Keratinocyte (primary cell): ENCODE results near the gene AVL9. TPM values are rescaled to one million over a fixed set of nuclear protein-coding genes. Genes with fewer than 3 reads are reported as not detected.

Experiments used
- DNase-seq: peaks from one replicate; pipeline ENCODE4 v3.0.0-alpha.2; 2011; ENCODE audit warnings: low read depth, missing footprints, low spot score
- FAIRE-seq: peaks from 2 replicates; lab custom pipeline; 2011; peaks lifted over from hg19 to GRCh38; lab: Jason Lieb, UNC
- H2AFZ ChIP-seq: 2 replicates; pipeline ENCODE4 v1.6.0; 2012; ENCODE audit warnings: low read length, control low read depth, inconsistent platforms; ENCODE audit not compliant: control insufficient read depth
- H3K27ac ChIP-seq: 2 replicates; pipeline ENCODE4 v1.5.1; 2011; ENCODE audit warnings: low read length; ENCODE audit not compliant: control insufficient read depth, insufficient read depth
- H3K27me3 ChIP-seq: 3 replicates; pipeline ENCODE4 v1.6.0; 2011; ENCODE audit warnings: low read length; ENCODE audit not compliant: control insufficient read depth, insufficient read depth; ENCODE audit errors: extremely low read depth
- H3K36me3 ChIP-seq, 2 experiments: 2 replicates in 1 of 2; 3 replicates in 1 of 2; pipeline ENCODE4 v1.5.1; 2011; ENCODE audit warnings: low read length in 2 of 2, mild to moderate bottlenecking in 1 of 2; ENCODE audit not compliant: control insufficient read depth in 2 of 2, insufficient read depth in 2 of 2; ENCODE audit errors: extremely low read depth in 1 of 2
- H3K4me1 ChIP-seq: 3 replicates; pipeline ENCODE4 v1.5.1; 2011; ENCODE audit warnings: low read length; ENCODE audit not compliant: control insufficient read depth, insufficient read depth; ENCODE audit errors: extremely low read depth
- H3K4me2 ChIP-seq: 3 replicates; pipeline ENCODE4 v1.6.0; 2011; ENCODE audit warnings: low read depth, low read length; ENCODE audit not compliant: control insufficient read depth, insufficient read depth; ENCODE audit errors: extremely low read depth
- H3K4me3 ChIP-seq, 3 experiments: fragments of 200-600 bp in 1 of 3; sonication (generic) in 1 of 3; 2 replicates in 2 of 3; 3 replicates in 1 of 3; pipeline ENCODE4 v1.5.1; 2011 to 2016; ENCODE audit warnings: low read length in 3 of 3, mild to moderate bottlenecking in 3 of 3, control low read depth in 2 of 3, inconsistent platforms in 1 of 3, low read depth in 1 of 3, mixed read lengths in 1 of 3, mixed run types in 1 of 3, moderate library complexity in 1 of 3; ENCODE audit not compliant: control insufficient read depth in 2 of 3, insufficient read depth in 2 of 3; ENCODE audit errors: extremely low read depth in 1 of 3
- H3K79me2 ChIP-seq: 2 replicates; pipeline ENCODE4 v1.6.0; 2012; ENCODE audit warnings: low read length; ENCODE audit not compliant: control insufficient read depth, insufficient read depth
- H3K9ac ChIP-seq: 3 replicates; pipeline ENCODE4 v1.6.0; 2011; ENCODE audit warnings: low read length; ENCODE audit not compliant: control insufficient read depth, insufficient read depth; ENCODE audit errors: extremely low read depth
- H3K9me1 ChIP-seq: 3 replicates; pipeline ENCODE4 v1.6.0; 2011; ENCODE audit warnings: low read length; ENCODE audit not compliant: control insufficient read depth, insufficient read depth; ENCODE audit errors: extremely low read depth
- H3K9me3 ChIP-seq: 2 replicates; pipeline ENCODE4 v1.5.1; 2012; ENCODE audit warnings: low read depth, low read length; ENCODE audit not compliant: control insufficient read depth
- H4K20me1 ChIP-seq: 3 replicates; pipeline ENCODE4 v1.6.0; 2011; ENCODE audit warnings: low read length; ENCODE audit not compliant: control insufficient read depth, insufficient read depth; ENCODE audit errors: extremely low read depth
- CTCF ChIP-seq, 3 experiments: IDR thresholded peaks in 1 of 3; conservative IDR thresholded peaks in 1 of 3; optimal IDR thresholded peaks in 1 of 3; 2 replicates in 2 of 3; 3 replicates in 1 of 3; pipeline versions ENCODE3 to v1.5.1; 2011; ENCODE audit warnings: low read length in 3 of 3, mild to moderate bottlenecking in 3 of 3, moderate library complexity in 2 of 3, control low read depth in 1 of 3, inconsistent platforms in 1 of 3; ENCODE audit not compliant: insufficient read depth in 2 of 3; ENCODE audit errors: extremely low read depth in 1 of 3
- EZH2 ChIP-seq: IDR thresholded peaks from one replicate; pipeline ENCODE4 v1.6.1; 2012; ENCODE audit warnings: inconsistent platforms, mild to moderate bottlenecking, low read length, moderate library complexity
- dilution Hi-C: fragments of 300-500 bp; cut with MboI; formaldehyde crosslinking; loops from one replicate; pipeline ENCODE4 v1.7.0; 2020; ENCODE audit warnings: low sequenced_read_pairs; ENCODE audit not compliant: extremely low pct_ligation_motif_present
- polyA plus RNA-seq, 5 experiments: library from polyadenylated mRNA; depleted of rRNA in 3 of 5; stranded (reverse) in 3 of 5; stranded (forward) in 1 of 5; unstranded in 1 of 5; fragments of >200 nt; gene quantifications; 1 replicate in 1 of 5; 2 replicates in 3 of 5; 3 replicates in 1 of 5; pipeline versions ENCODE4 v1.2.1 to v1.2.3, GENCODE V29; 2011 to 2012; ENCODE audit warnings: missing spikeins in 2 of 5, low read depth in 1 of 5, low replicate concordance in 1 of 5

Gene AVL9
- polyA plus RNA-seq, 1 donor (not counting 4 experiments of a cell fraction or from before 2014, with no cell fraction given): 22.2 TPM

DNA sequence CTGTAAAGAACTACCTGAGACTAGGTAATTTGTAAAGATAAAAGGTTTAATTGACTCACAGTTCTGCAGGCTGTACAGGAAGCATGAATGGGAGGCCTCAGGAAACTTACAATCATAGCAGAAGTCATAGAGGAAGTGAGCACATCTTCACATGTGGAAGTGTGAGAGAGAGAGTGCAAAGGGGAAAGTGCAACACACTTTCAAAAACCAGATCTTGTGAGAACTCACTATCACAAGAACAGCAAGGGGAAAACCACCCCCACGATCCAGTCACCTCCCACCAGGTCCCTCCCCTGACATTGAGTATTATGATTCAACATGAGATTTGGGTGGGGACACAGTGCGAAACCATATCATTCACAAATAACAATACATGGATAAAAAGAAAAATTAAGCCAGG, 24.5 kb downstream of the AVL9 start:
- H3K4me2 ChIP-seq: no peak overlapping the region
- H3K9me1 ChIP-seq: no peaks in the 10 kb centered on the region
- H3K4me3 ChIP-seq: no peak overlapping the region
- peaks cover 9% of the 10 kb centered on the region for H3K4me1 ChIP-seq
- no peaks in the 10 kb centered on the region for H3K27me3 ChIP-seq
- H3K36me3 ChIP-seq: peaks cover 0 to 2% of the 10 kb centered on the region in 2 experiments
- H3K9ac ChIP-seq: no peak overlapping the region
- peaks cover 9% of the 10 kb centered on the region for H3K9me3 ChIP-seq
- no peak overlapping the region for H2AFZ ChIP-seq
- no peak for TF ChIP-seq CTCF (optimal IDR thresholded peaks at IDR 0.05 in 1 of 3, IDR thresholded peaks at IDR 0.05 in 1 of 3, conservative IDR thresholded peaks at IDR 0.05 in 1 of 3; ENCODE audit: extremely low read depth in 1 of 3, insufficient read depth in 2 of 3, low read length in 3 of 3)
- TF ChIP-seq EZH2: no peak
- no peak for DNase-seq
- H3K27ac ChIP-seq: no peak overlapping the region
- dilution Hi-C loops: no loop called here
- H3K79me2 ChIP-seq: peaks cover 61% of the 10 kb centered on the region
- no peaks in the 10 kb centered on the region for H4K20me1 ChIP-seq
- no peak for FAIRE-seq

GRCh38 chr7:32522746-32523530, 27.6 kb downstream of the AVL9 start:
- Histone ChIP-seq H4K20me1 (no peaks in the 10 kb centered on the region), H3K27me3 (no peaks in the 10 kb centered on the region), H3K79me2 (peaks cover 38% of the 10 kb centered on the region), H3K4me1 (peaks cover 11% of the 10 kb centered on the region), H3K27ac (no peak overlapping the region), H3K4me2 (no peak overlapping the region), H3K4me3 (no peak overlapping the region), H3K9me3 (peaks cover 7% of the 10 kb centered on the region), H3K9me1 (no peaks in the 10 kb centered on the region), H3K36me3 (peaks cover 1 to 4% of the 10 kb centered on the region in 2 experiments), H2AFZ (no peak overlapping the region), H3K9ac (no peak overlapping the region)
- DNase-seq (no peak), FAIRE-seq (no peak)
- TF ChIP-seq CTCF (optimal IDR thresholded peaks at IDR 0.05 in 1 of 3, IDR thresholded peaks at IDR 0.05 in 1 of 3, conservative IDR thresholded peaks at IDR 0.05 in 1 of 3; ENCODE audit: extremely low read depth in 1 of 3, insufficient read depth in 2 of 3, low read length in 3 of 3) (no peak), EZH2 (no peak)
- dilution Hi-C loops: no loop called here
